H1 (cell line): ENCODE data around the gene FNDC3A. TPM values are rescaled to one million over a fixed set of nuclear protein-coding genes. Genes with fewer than 3 reads are reported as not detected.

ENCODE experiments used
- CTCF ChIA-PET: fragments of 300-600 bp; sonication (Branson Sonifier 250); formaldehyde crosslinking; loops from one replicate; lab custom pipeline; 2021; ENCODE audit not compliant: partially characterized antibody; lab: Charles Lee
- POLR2A ChIA-PET: fragments of 300-600 bp; sonication (Branson Sonifier 250); formaldehyde crosslinking; loops from one replicate; lab custom pipeline; 2021; ENCODE audit warnings: inconsistent platforms; ENCODE audit not compliant: partially characterized antibody; lab: Charles Lee
- DNase-seq, 2 experiments: peaks; one replicate each; pipeline versions ENCODE4 v3.0.0 to v3.0.0-alpha.2; 2010 to 2022; ENCODE audit warnings: low spot score in 2 of 2, low read depth in 1 of 2, mixed read lengths in 1 of 2
- FAIRE-seq: peaks from 2 replicates; lab custom pipeline; 2011; peaks lifted over from hg19 to GRCh38; lab: Jason Lieb, UNC
- H2AFZ ChIP-seq: 2 replicates; pipeline ENCODE4 v1.8.1; 2012; ENCODE audit warnings: low read length, inconsistent platforms
- H2AK5ac ChIP-seq: 2 replicates; pipeline ENCODE4 v1.6.1; 2013; ENCODE audit warnings: low read depth, low read length
- H2BK120ac ChIP-seq: replicated peaks from 2 replicates; pipeline ENCODE3; 2013; ENCODE audit warnings: low read depth, low read length, inconsistent platforms
- H2BK12ac ChIP-seq: 2 replicates; pipeline ENCODE4 v1.6.1; 2013; ENCODE audit warnings: low read depth, low read length
- H2BK15ac ChIP-seq: 2 replicates; pipeline ENCODE4 v1.6.1; 2013; ENCODE audit warnings: low read length
- H2BK20ac ChIP-seq: 2 replicates; pipeline ENCODE4 v1.6.1; 2013; ENCODE audit warnings: low read length
- H2BK5ac ChIP-seq: 2 replicates; pipeline ENCODE4 v1.6.1; 2013; ENCODE audit warnings: low read depth, low read length
- H3K14ac ChIP-seq: 2 replicates; pipeline ENCODE4 v1.6.1; 2013; ENCODE audit warnings: inconsistent platforms; ENCODE audit not compliant: insufficient read length
- H3K18ac ChIP-seq: 2 replicates; pipeline ENCODE4 v1.6.1; 2013; ENCODE audit warnings: low read length; ENCODE audit errors: extremely low read depth
- H3K23ac ChIP-seq: 2 replicates; pipeline ENCODE4 v1.6.1; 2013; ENCODE audit warnings: inconsistent platforms; ENCODE audit not compliant: insufficient read length
- H3K23me2 ChIP-seq: 2 replicates; pipeline ENCODE4 v1.6.1; 2013; ENCODE audit warnings: low read depth, low read length
- H3K27ac ChIP-seq: 2 replicates; pipeline ENCODE4 v1.6.1; 2011; ENCODE audit warnings: low read depth, low read length, inconsistent platforms
- H3K27me3 ChIP-seq, 4 experiments: replicated peaks in 1 of 4; 1 replicate in 1 of 4; 2 replicates in 3 of 4; pipeline versions ENCODE4 v1.6.1 to v1.8.1; 2011 to 2013; ENCODE audit warnings: low read length in 3 of 4, mild to moderate bottlenecking in 3 of 4, inconsistent platforms in 2 of 4, mixed read lengths in 2 of 4, moderate library complexity in 1 of 4; ENCODE audit not compliant: control insufficient read depth in 3 of 4, insufficient read depth in 3 of 4; ENCODE audit errors: extremely low read depth in 1 of 4
- H3K36me3 ChIP-seq, 4 experiments: 2 replicates each; pipeline versions ENCODE4 v1.6.1 to v1.8.1; 2011 to 2013; ENCODE audit warnings: mild to moderate bottlenecking in 4 of 4, low read length in 3 of 4, moderate library complexity in 2 of 4, control low read depth in 1 of 4, inconsistent platforms in 1 of 4; ENCODE audit not compliant: insufficient read depth in 4 of 4, control insufficient read depth in 2 of 4
- H3K4ac ChIP-seq: replicated peaks from 2 replicates; pipeline ENCODE3; 2013; ENCODE audit warnings: low read length, low read depth, mixed read lengths, inconsistent platforms; ENCODE audit not compliant: insufficient read length
- H3K4me1 ChIP-seq, 4 experiments: replicated peaks in 1 of 4; 1 replicate in 1 of 4; 2 replicates in 3 of 4; pipeline versions ENCODE4 v1.6.1 to v1.8.1; 2011 to 2013; ENCODE audit warnings: low read length in 3 of 4, inconsistent platforms in 2 of 4, mixed read lengths in 1 of 4; ENCODE audit not compliant: insufficient read depth in 4 of 4, control insufficient read depth in 3 of 4
- H3K4me2 ChIP-seq, 2 experiments: 2 replicates each; pipeline versions ENCODE4 v1.6.1 to v1.8.1; 2011 to 2013; ENCODE audit warnings: low read depth in 2 of 2, low read length in 2 of 2, control low read depth in 1 of 2, inconsistent platforms in 1 of 2, mild to moderate bottlenecking in 1 of 2; ENCODE audit not compliant: insufficient read depth in 1 of 2
- H3K4me3 ChIP-seq, 4 experiments: fragments of 200-600, 300-600 bp in 1 of 4; sonication (generic), shearing (Covaris generic), sonication (Bioruptor Twin) in 1 of 4; 2 replicates each; pipeline versions ENCODE4 v1.5.1 to v1.8.1; 2011 to 2016; ENCODE audit warnings: low read length in 4 of 4, low read depth in 3 of 4, control low read depth in 2 of 4, inconsistent platforms in 2 of 4, mild to moderate bottlenecking in 2 of 4, mixed read lengths in 1 of 4, moderate library complexity in 1 of 4; ENCODE audit not compliant: insufficient read depth in 2 of 4; ENCODE audit errors: extremely low read depth in 1 of 4
- H3K56ac ChIP-seq: replicated peaks from 2 replicates; pipeline ENCODE3; 2013; ENCODE audit warnings: low read depth, mild to moderate bottlenecking, mixed read lengths, low read length, inconsistent platforms; ENCODE audit not compliant: insufficient read length
- H3K79me1 ChIP-seq: 2 replicates; pipeline ENCODE4 v1.6.1; 2013; ENCODE audit warnings: low read depth, low read length, control low read depth
- H3K79me2 ChIP-seq, 2 experiments: 2 replicates each; pipeline versions ENCODE4 v1.6.1 to v1.8.1; 2012 to 2013; ENCODE audit warnings: low read length in 2 of 2, mild to moderate bottlenecking in 2 of 2, inconsistent platforms in 1 of 2; ENCODE audit not compliant: insufficient read depth in 2 of 2, control insufficient read depth in 1 of 2
- H3K9ac ChIP-seq, 4 experiments: replicated peaks in 1 of 4; 1 replicate in 1 of 4; 2 replicates in 3 of 4; pipeline versions ENCODE4 v1.6.1 to v1.8.1; 2011 to 2013; ENCODE audit warnings: low read depth in 3 of 4, low read length in 3 of 4, control low read depth in 2 of 4, mild to moderate bottlenecking in 2 of 4, moderate library complexity in 2 of 4, inconsistent platforms in 1 of 4; ENCODE audit errors: extremely low read depth in 1 of 4
- H3K9me3 ChIP-seq, 2 experiments: 2 replicates each; pipeline versions ENCODE4 v1.6.1 to v1.8.1; 2012 to 2013; ENCODE audit warnings: mild to moderate bottlenecking in 2 of 2, moderate library complexity in 2 of 2, control low read depth in 1 of 2, inconsistent platforms in 1 of 2, low read depth in 1 of 2, low read length in 1 of 2, mixed read lengths in 1 of 2; ENCODE audit not compliant: insufficient read depth in 2 of 2
- H4K20me1 ChIP-seq, 2 experiments: replicated peaks in 1 of 2; 2 replicates each; pipeline versions ENCODE3 to v1.8.1; 2011 to 2013; ENCODE audit warnings: inconsistent platforms in 2 of 2, low read length in 2 of 2, mild to moderate bottlenecking in 1 of 2; ENCODE audit not compliant: insufficient read depth in 2 of 2, control insufficient read depth in 1 of 2
- H4K5ac ChIP-seq: 2 replicates; pipeline ENCODE4 v1.6.1; 2013; ENCODE audit warnings: low read length, low read depth, mixed read lengths, inconsistent platforms; ENCODE audit not compliant: insufficient read length
- H4K8ac ChIP-seq: 2 replicates; pipeline ENCODE4 v1.8.0; 2013; ENCODE audit warnings: mild to moderate bottlenecking, moderate library complexity, low read length, inconsistent platforms; ENCODE audit not compliant: insufficient read depth; ENCODE audit errors: extremely low read depth
- H4K91ac ChIP-seq: replicated peaks from 2 replicates; pipeline ENCODE3; 2013; ENCODE audit warnings: low read length, mixed read lengths, inconsistent platforms; ENCODE audit not compliant: insufficient read length
- BCL11A ChIP-seq, 2 experiments: IDR thresholded peaks; one replicate each; pipeline ENCODE4 v1.6.1; 2011; ENCODE audit warnings: low read depth in 2 of 2, low read length in 2 of 2, mild to moderate bottlenecking in 2 of 2
- CBX5 ChIP-seq: fragments of 300-800, 300-1000 bp; sonication (generic); IDR thresholded peaks from 2 replicates; pipeline ENCODE4 v1.7.1; 2016; ENCODE audit warnings: antibody characterized with exemption, low read length, low read depth
- CHD2 ChIP-seq: IDR thresholded peaks from 2 replicates; pipeline ENCODE4 v1.6.1; 2012; ENCODE audit warnings: low read length, improper control_type of control experiment
- CREB1 ChIP-seq: IDR thresholded peaks from 2 replicates; pipeline ENCODE4 v1.6.1; 2012; ENCODE audit warnings: inconsistent platforms
- EGR1 ChIP-seq: IDR thresholded peaks from 2 replicates; pipeline ENCODE4 v1.6.1; 2011; ENCODE audit warnings: low read depth, low read length, borderline replicate concordance
- RBBP5 ChIP-seq: IDR thresholded peaks from 2 replicates; pipeline ENCODE4 v1.7.1; 2012; ENCODE audit warnings: low read depth, mild to moderate bottlenecking, inconsistent platforms, low read length, moderate library complexity, borderline replicate concordance
- SAP30 ChIP-seq: fragments of 300-600 bp; sonication (generic); IDR thresholded peaks from 2 replicates; pipeline ENCODE4 v1.7.1; 2012; ENCODE audit warnings: low read length, moderate library complexity, mild to moderate bottlenecking, inconsistent platforms; ENCODE audit not compliant: insufficient read depth, insufficient replicate concordance
- TEAD4 ChIP-seq: IDR thresholded peaks from 2 replicates; pipeline ENCODE4 v1.6.1; 2012; ENCODE audit warnings: low read depth, low read length, inconsistent platforms, mixed read lengths
- ZNF274 ChIP-seq: IDR thresholded peaks from 2 replicates; pipeline ENCODE4 v1.7.0; 2012; ENCODE audit warnings: low read length, borderline replicate concordance; ENCODE audit errors: extremely low read depth
- WGBS, 2 experiments: shearing (Covaris generic) in 1 of 2; methylation state at CpG; one replicate each; pipeline versions ENCODE4 v1.1.6 to v1.1.7; 2013 to 2015; ENCODE audit warnings: low lambda C conversion rate in 2 of 2, mixed read lengths in 2 of 2, inconsistent platforms in 1 of 2, low coverage in 1 of 2, missing lambda C conversion rate in 1 of 2; ENCODE audit not compliant: insufficient replicate concordance in 2 of 2, insufficient coverage in 1 of 2, insufficient read length in 1 of 2; ENCODE audit errors: extremely low coverage in 1 of 2, missing lambda C conversion rate in 1 of 2; 5-methylcytosine and 5-hydroxymethylcytosine counted together
- polyA plus RNA-seq, 7 experiments: library from polyadenylated mRNA; depleted of rRNA in 3 of 7; stranded (reverse) in 5 of 7; unstranded in 2 of 7; fragments of >200 nt in 5 of 7; fragments of 200-250 nt in 2 of 7; gene quantifications; 1 replicate in 5 of 7; 2 replicates in 1 of 7; 4 replicates in 1 of 7; pipeline versions ENCODE4 v1.2.1 to v1.2.3, GENCODE V29; 2011 to 2013; ENCODE audit warnings: missing spikeins in 2 of 7, mixed read lengths in 2 of 7
- total RNA-seq: library from RNA; stranded (reverse); fragmentation: NEBNext Ultra II Directional; extraction: Animal tissue kit (Norgen Biotek cat#: 25700); gene quantifications from 2 replicates; pipeline ENCODE4 v1.2.1, GENCODE V29; 2021

FNDC3A gene
- total and polyA plus RNA-seq, 2 of the 8 experiments (the other 6 are each of a cell fraction or from before 2014, with no cell fraction given), result 14.6 to 26.0 TPM

GRCh38 chr13:49124693-49125304 lies 149.1 kb downstream of the FNDC3A start:
- H3K36me3 ChIP-seq, result no peaks in the 10 kb centered on the region
- no peak overlapping the region for H2AK5ac ChIP-seq
- H3K9me3 ChIP-seq, result no peaks in the 10 kb centered on the region
- no peaks in the 10 kb centered on the region; the same call in 1 of the 2 replicates for H3K23me2 ChIP-seq
- WGBS, 2 experiments, result 85% methylated on average over 5 of the region's 5 CpGs; no CpG with 5 or more reads in 1 of the 2 experiments
- no peak overlapping the region for H4K8ac ChIP-seq
- peaks cover 0 to 4% (median 3%) of the 10 kb centered on the region in 4 experiments; a peak in 3 of 7 replicates for H3K4me1 ChIP-seq
- H2BK20ac ChIP-seq, result no peak overlapping the region
- peak overlapping the region in 1 of 4 experiments; percentile 34; a peak in 1 of 7 replicates for H3K9ac ChIP-seq
- ChIA-PET CTCF (no interaction called here), POLR2A (no interaction called here)
- H2BK12ac ChIP-seq, result no peak overlapping the region
- H3K23ac ChIP-seq, result no peak overlapping the region
- FAIRE-seq, result no peak
- no peak overlapping the region for H3K27ac ChIP-seq
- no peak overlapping the region for H2BK120ac ChIP-seq
- H3K79me2 ChIP-seq, result peaks cover 0 to 13% of the 10 kb centered on the region in 2 experiments; a peak in 2 of 4 replicates
- no peaks in the 10 kb centered on the region for H3K79me1 ChIP-seq
- no peak overlapping the region for H2AFZ ChIP-seq
- DNase-seq, result no peak
- no peak overlapping the region for H3K4ac ChIP-seq
- no peaks in the 10 kb centered on the region for H4K20me1 ChIP-seq
- H3K4me2 ChIP-seq, result no peak overlapping the region
- no peak overlapping the region for H3K56ac ChIP-seq
- no peak overlapping the region for H3K14ac ChIP-seq
- H2BK5ac ChIP-seq, result no peak overlapping the region
- H4K91ac ChIP-seq, result no peak overlapping the region
- no peak overlapping the region for H2BK15ac ChIP-seq
- H3K4me3 ChIP-seq, result no peak overlapping the region
- H3K27me3 ChIP-seq, result no peaks in the 10 kb centered on the region
- no peak overlapping the region for H4K5ac ChIP-seq
- H3K18ac ChIP-seq, result no peak overlapping the region
- no peak for TF ChIP-seq CREB1
- TF ChIP-seq SAP30, result no peak
- TF ChIP-seq CBX5, result no peak
- no peak for TF ChIP-seq ZNF274
- no peak for TF ChIP-seq BCL11A (IDR thresholded peaks at IDR 0.05; ENCODE audit: low read depth in 2 of 2, low read length in 2 of 2)
- TF ChIP-seq CHD2, result no peak
- TF ChIP-seq RBBP5, result no peak
- no peak for TF ChIP-seq EGR1
- TF ChIP-seq TEAD4, result no peak
